ENCODE measurements around the gene MAN2A1.
"Not testable (repeated sequence)": the region's sequence is repeated elsewhere in the genome, so short reads cannot be mapped to it uniquely, and the experiment has no call there.

Gene MAN2A1

GRCh38 chr5:109755761-109756160 is 66.0 kb downstream of the MAN2A1 start:
- no peak for DNase-seq (ENCODE audit: low read depth in 2 of 2)

GRCh38 chr5:109756543-109757185 is 66.9 kb downstream of the MAN2A1 start:
- DNase-seq (ENCODE audit: low read depth in 2 of 2): no peak

GRCh38 chr5:109757490-109757889 is 67.8 kb downstream of the MAN2A1 start:
- DNase-seq (ENCODE audit: low read depth in 2 of 2): no peak

DNA sequence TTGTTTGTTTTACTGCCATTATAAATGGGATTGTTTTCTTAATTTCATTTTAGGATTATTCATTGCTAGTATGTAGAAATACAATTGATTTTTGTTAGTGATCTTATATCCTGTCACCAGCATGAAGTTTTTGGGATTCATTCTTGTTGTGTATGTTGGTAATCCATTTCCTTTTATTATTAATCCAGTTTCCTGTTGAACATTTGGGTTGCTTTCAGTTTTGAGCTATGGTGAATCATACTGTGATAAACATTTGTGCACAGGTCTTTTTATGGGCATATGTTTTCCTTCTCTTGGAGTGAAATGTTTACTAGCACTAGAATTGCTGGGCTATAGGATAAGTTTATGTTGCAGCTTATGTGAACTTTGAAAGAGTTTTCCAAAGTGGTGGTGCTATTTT is 69.6 kb downstream of the MAN2A1 start:
- no peak for DNase-seq (ENCODE audit: low read depth in 2 of 2)

GRCh38 chr5:109760130-109760529 is 70.4 kb downstream of the MAN2A1 start:
- not testable (repeated sequence) for DNase-seq (ENCODE audit: low read depth in 2 of 2)

GRCh38 chr5:109762821-109763220 is 73.1 kb downstream of the MAN2A1 start:
- DNase-seq (ENCODE audit: low read depth in 2 of 2): no peak

DNA sequence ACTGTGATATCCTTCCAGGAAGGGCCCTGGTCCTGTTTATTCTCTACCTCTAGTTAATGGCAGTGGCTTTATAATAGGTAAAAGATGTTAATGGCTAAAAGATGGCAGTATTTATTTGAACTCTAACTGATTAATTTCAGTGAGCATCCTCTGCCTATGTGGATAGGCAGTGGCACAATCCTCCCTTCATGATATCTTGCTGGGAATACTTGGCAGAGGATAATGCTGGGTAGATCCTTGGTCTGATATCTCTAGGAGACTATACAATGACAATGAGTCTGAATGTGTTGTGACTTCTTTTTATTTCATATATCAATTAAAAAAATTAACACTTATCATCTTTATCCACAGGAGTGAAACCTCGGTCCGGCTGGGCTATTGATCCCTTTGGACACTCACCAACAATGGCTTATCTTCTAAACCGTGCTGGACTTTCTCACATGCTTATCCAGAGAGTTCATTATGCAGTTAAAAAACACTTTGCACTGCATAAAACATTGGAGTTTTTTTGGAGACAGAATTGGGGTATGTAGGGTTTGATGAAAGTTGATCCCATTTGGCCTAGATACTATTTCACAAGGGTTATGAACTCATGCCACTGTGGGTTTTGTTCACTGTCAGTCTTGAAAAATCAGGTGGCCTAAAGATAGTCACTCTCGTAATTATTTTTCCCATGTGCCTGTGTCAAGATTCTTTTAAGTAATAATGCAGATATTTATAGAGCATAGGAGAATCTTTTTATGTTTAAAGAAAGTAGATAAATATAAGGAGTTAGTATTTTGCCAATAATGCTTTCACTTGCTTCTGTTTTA is 77.7 kb downstream of the MAN2A1 start:
- DNase-seq (ENCODE audit: low read depth in 2 of 2): no peak

- DNase-seq (ENCODE audit: low read depth in 2 of 2): no peak
Measured at GRCh38 chr5:109767997-109768396, 78.3 kb downstream of the MAN2A1 start.

DNA sequence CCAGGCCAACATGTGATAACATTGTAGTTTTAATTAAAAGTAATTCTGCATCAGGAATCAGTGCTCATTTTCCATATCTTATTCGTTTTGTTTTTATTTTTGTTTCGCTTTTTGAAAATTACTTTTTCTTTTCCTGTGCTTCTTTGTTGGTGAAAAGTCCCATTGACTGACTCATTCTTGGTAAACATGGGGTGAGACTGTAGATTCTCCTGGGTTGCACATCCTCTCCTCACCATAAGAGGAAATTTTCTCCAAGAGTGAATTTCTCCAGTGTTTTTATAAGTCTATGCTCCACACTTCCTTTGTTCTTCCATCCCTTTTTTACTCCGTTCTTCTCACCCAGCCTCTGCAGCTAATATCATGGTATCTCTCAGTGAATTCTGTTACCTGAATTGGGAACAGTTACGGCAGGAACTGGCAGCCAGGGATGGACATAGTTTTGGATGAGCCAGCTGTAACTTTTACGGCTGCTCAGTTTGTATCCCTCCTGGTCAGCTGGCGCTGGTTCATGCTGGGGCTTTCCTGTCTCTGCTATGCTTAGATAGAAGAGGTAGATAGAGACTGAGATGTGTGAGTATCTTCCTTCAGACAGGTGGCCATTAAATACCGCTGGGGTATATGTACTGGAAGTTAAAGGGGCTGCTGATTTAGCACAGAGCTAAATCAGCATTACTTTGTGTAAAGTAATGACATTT is 80.0 kb downstream of the MAN2A1 start:
- DNase-seq (ENCODE audit: low read depth in 2 of 2): no peak

- no peak for DNase-seq (ENCODE audit: low read depth in 2 of 2)
Measured at GRCh38 chr5:109775130-109775529, 85.4 kb downstream of the MAN2A1 start.

DNA sequence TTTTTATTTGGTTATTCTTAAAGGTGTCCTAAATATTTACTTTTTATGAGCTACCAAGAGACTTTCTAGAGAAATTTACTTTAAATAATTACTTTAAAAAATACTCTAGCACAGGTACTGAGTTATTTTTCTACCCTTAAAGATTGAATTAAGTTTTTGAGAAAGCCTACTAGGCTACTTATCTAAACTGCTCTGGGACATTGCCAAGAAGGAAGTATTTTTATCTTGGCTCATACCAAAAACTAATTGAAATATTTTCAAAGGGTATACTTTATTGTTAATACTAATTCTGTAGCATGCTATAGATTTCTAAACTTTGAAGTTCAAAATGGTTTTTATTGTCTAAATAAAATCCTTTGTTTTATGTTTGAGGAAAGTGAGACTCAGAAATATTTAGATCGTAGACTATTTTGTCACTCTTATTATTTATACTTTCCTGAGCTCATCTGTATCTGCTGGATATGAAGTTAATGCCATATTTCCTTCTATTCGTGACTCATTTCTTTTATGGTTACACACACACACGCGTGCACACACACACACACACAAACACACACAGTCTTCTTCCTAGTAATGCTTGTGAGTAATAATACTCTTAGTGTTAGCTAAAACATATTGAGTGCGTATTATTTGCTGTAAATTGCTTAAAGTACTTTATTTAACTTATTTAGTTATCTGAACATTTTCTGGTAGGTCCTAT is 89.5 kb downstream of the MAN2A1 start:
- DNase-seq (ENCODE audit: low read depth in 2 of 2): no peak

GRCh38 chr5:109784687-109785086 is 95.0 kb downstream of the MAN2A1 start:
- no peak for DNase-seq (ENCODE audit: low read depth in 2 of 2)

DNA sequence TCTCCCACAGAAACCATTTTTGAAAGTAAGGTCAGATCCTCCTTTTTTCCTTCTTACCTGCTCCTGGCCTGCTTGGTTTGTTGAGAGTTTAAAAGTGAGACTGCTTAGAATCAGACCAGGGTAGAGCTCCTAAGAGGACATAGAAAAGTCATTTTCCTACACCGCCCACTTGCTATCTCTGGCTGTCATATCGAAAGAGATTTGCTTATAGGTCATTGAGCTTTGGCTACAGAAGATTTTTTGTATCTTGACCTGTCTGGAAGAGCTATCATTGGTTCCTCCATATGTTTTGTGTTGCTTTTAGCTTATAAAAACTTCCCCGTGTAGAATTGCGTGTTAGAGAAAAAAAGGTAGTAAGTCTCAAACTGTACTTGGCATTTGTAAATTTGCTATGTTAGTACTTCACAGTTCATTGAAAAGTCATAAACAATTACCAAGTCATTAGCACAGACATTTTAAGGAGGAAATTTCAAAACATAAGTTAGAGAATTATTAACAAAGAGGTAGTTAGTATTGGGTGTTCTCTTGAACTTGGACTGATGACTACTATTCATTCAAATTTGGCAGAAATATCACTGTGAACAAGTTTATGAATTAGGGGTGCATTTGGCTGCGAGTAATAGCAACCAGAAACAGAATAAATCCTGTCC is 96.6 kb downstream of the MAN2A1 start:
- DNase-seq (ENCODE audit: low read depth in 2 of 2): no peak

GRCh38 chr5:109788596-109788995 is 98.9 kb downstream of the MAN2A1 start:
- no peak for DNase-seq (ENCODE audit: low read depth in 2 of 2)

DNA sequence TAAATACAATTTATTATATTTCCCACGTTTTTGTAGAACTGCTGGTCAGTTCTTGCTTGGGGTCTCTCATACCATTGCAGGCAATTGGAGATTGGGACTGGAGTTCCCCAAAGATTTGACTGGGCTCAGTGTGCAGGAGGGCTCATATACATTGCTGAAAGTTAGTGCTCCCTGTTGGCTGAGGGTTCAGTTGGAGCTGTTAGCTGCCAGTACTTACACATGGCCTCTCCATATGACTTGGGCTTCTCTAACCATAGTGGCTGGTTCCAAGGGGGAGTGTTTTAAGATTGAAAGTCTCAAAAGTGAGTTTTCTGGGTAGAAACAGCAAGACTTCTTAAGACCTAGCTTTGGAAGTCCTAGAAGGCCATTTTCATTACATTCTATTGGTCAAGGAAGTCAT is 102.9 kb downstream of the MAN2A1 start:
- DNase-seq (ENCODE audit: low read depth in 2 of 2): no peak

DNA sequence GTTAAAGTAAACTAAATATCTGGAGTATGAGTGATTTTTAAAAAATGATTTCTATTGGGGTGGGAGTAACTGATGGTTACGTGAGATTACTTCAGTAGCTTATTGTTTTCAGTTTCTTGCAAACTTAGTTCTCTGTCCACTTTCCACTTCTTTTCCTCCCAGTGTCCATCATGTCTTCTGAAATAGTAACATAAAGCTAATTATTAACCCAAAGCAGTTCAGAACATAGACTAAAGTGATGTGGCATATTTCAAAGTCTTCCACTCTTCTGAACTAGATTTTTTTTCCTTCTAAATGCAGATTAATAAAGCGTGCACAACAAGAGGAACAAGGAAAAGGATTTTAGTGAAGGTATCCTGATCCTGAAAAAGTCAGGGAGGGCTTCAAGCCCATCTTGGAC is 114.1 kb downstream of the MAN2A1 start:
- no peak for DNase-seq (ENCODE audit: low read depth in 2 of 2)

- DNase-seq (ENCODE audit: low read depth in 2 of 2): no peak
Measured at GRCh38 chr5:109805472-109805871, 115.7 kb downstream of the MAN2A1 start.

DNA sequence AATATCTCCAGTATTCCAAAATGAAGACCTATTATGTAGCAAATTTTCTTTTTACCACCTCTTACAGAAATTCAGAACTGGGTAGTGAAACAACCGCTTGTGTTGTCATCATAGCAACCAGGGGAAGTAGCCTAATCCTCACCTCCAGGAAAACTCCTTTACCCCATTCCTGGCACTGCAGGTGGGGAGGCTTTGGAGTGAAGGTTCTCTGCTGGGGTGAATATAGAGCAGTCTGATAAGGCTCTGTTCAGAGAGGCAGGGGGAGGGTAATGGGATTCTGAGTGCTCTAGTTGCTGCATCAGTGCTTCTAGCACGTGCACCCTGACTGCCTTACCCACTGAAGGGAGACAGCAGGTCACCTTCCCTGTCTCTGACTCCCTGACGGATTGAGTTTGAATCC is 116.2 kb downstream of the MAN2A1 start:
- DNase-seq (ENCODE audit: low read depth in 2 of 2): no peak

DNA sequence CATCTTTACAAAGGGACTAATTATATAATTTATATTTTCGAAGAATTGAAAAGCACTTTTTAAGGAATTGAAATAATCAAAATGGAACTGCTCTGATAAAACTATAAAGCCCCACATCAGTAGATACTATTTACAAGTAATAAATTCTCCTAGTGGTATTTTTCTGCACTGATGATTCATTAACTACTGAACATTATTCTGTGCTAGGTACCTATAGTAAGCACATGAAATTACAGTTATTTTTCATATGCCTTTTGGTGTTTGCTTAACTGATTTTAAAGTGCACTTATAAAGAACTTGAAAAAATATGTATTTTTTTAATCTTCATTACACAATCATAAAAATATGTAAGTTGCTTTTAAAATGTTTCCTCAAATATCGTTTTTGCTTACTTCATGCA is 123.0 kb downstream of the MAN2A1 start:
- DNase-seq (ENCODE audit: low read depth in 2 of 2): no peak

DNA sequence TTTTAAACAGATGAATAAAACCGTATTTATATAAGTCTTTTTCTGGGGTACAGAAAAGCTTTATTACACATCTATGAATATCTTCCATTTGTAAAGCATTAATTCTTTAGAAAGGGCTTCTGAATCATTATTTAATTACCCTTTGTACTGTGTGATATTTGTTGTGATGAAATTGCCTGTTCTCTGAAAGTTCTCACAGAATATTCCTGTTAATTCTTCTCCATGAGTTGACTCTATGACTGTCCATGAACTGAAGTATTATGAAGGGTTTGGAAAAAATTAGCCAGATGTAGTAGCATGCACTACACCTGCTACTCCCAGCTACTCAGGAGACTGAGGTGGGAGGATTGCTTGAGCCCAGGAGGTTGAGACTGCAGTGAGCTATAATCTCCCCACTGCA is 127.0 kb downstream of the MAN2A1 start:
- no peak for DNase-seq (ENCODE audit: low read depth in 2 of 2)

GRCh38 chr5:109819878-109820277 is 130.2 kb downstream of the MAN2A1 start:
- DNase-seq (ENCODE audit: low read depth in 2 of 2): no peak

DNA sequence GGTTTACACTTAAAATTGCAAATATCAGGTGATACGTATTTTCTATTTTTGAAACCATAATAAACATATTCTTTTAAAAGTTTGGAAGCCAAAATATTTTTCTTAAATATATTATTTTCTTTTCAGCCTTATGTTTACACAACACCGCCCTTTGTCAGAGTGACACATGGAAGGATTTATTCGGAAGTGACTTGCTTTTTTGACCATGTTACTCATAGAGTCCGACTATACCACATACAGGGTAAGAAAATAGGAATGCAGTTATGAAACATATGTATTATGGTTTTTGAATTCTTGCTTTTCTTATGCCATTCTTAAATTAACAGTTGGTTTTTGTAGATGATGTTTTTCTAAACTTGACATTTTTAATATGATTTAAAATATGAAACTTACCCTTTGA is 133.9 kb downstream of the MAN2A1 start:
- DNase-seq (ENCODE audit: low read depth in 2 of 2): no peak

Measured in stimulated activated CD4-positive, alpha-beta T cell treated with anti-CD3 and anti-CD28 coated beads, Interleukin-15, amount 100 ng/mL, for 48 hours (primary cell).